WERI-Rb-1 (cell line): ENCODE data around the gene EMC6.

Source experiments
- DNase-seq: peaks from one replicate; pipeline ENCODE4 v3.0.0-alpha.2; 2020
- H3K27ac ChIP-seq: fragments of 250-450 bp; sonication (Bioruptor Pico); 2 replicates; pipeline ENCODE4 v1.5.1; 2020; ENCODE audit warnings: mild to moderate bottlenecking, moderate library complexity
- H3K27me3 ChIP-seq: fragments of 250-450 bp; sonication (Bioruptor Pico); 2 replicates; pipeline ENCODE4 v1.5.1; 2021; ENCODE audit warnings: mild to moderate bottlenecking, low read depth, moderate library complexity; ENCODE audit not compliant: insufficient read depth, severe bottlenecking
- H3K36me3 ChIP-seq: fragments of 250-450 bp; sonication (Bioruptor Pico); 2 replicates; pipeline ENCODE4 v1.5.1; 2020; ENCODE audit warnings: mild to moderate bottlenecking, moderate library complexity
- H3K4me3 ChIP-seq: 2 replicates; pipeline ENCODE4 v1.5.1; 2011; ENCODE audit warnings: low read depth, mild to moderate bottlenecking, control low read depth, low read length
- H3K9me3 ChIP-seq: fragments of 250-450 bp; sonication (Bioruptor Pico); 2 replicates; pipeline ENCODE4 v1.5.1; 2021; ENCODE audit warnings: mild to moderate bottlenecking, moderate library complexity; ENCODE audit not compliant: severe bottlenecking
- TF ChIP-seq, protein P1 (sequence below): IDR thresholded peaks from 2 replicates; pipeline ENCODE4 v1.5.1; 2011; ENCODE audit warnings: low read depth, mild to moderate bottlenecking, control low read depth, inconsistent platforms, low read length

The EMC6 gene

DNA sequence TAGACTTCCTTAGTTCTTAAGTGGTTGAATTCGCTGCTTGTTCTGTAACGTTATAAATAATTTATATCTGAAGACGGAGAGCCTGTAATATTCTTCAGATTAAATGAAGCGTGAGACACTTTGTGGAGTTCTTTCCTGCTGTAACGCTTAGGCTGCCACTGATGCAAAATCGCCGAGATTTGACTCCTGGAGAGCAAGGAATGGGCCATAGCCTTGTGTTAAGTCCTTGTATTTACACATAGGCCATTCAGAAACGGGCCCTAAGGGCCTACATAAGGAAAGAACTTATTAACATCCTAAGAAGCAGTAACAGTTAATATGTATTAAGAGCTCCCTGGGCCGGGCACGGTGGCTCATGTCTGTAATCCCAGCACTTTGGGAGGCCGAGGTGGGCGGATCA lies 936 bp downstream of the EMC6 start:
- no peak for DNase-seq
- Histone ChIP-seq H3K9me3 (no peaks in the 10 kb centered on the region), H3K27me3 (no peaks in the 10 kb centered on the region), H3K4me3 (peak overlapping the region; percentile 80), H3K36me3 (peaks cover 28% of the 10 kb centered on the region), H3K27ac (peak overlapping the region; percentile 91)
- TF ChIP-seq, protein P1, sequence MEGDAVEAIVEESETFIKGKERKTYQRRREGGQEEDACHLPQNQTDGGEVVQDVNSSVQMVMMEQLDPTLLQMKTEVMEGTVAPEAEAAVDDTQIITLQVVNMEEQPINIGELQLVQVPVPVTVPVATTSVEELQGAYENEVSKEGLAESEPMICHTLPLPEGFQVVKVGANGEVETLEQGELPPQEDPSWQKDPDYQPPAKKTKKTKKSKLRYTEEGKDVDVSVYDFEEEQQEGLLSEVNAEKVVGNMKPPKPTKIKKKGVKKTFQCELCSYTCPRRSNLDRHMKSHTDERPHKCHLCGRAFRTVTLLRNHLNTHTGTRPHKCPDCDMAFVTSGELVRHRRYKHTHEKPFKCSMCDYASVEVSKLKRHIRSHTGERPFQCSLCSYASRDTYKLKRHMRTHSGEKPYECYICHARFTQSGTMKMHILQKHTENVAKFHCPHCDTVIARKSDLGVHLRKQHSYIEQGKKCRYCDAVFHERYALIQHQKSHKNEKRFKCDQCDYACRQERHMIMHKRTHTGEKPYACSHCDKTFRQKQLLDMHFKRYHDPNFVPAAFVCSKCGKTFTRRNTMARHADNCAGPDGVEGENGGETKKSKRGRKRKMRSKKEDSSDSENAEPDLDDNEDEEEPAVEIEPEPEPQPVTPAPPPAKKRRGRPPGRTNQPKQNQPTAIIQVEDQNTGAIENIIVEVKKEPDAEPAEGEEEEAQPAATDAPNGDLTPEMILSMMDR, result no peak

DNA sequence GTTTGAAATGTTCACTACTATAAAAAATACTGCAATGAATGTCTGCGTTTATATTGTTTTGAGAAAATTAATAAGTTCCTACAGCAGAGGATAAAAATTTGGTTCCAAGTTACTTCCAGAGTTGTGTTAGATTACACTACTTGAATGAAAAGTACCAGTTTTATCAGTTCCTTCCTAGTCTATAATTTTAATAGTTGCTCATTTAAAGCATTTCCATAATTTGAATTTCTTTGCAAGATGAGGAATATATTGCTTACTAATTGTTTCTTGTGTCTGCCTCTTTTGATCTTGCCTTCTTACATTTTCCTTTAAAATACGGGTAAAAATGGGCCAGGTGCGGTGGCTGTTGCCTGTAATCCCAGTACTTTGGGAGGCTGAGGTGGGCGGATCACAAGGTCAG lies 4.0 kb downstream of the EMC6 start:
- H3K36me3 ChIP-seq, result peaks cover 19% of the 10 kb centered on the region
- H3K27me3 ChIP-seq, result no peaks in the 10 kb centered on the region
- H3K9me3 ChIP-seq, result no peaks in the 10 kb centered on the region
- no peak overlapping the region for H3K4me3 ChIP-seq
- H3K27ac ChIP-seq, result no peak overlapping the region
- TF ChIP-seq, protein P1, result no peak
- DNase-seq, result no peak

DNA sequence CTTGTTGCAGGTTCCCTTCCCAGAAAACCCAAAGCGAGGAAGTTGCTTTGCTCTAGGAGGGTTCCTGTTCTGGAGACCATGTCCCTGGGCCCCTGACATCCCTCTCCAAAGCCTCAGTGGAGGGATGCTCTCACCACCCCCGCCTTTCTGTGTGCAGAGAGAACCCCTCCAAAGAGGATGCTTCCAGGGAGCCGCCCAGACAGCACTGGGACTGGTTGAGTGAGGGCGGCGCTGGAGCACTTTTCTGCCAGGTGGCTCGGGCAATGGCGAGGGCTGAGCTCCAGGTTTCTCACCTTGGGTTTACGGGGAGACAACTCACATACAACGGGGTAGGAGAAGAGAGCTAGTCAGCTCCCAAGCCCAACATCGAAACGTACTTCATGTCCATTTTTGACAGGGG lies 7.3 kb downstream of the EMC6 start:
- no peak for DNase-seq
- Histone ChIP-seq H3K27ac (no peak overlapping the region), H3K36me3 (no peaks in the 10 kb centered on the region), H3K4me3 (no peak overlapping the region), H3K9me3 (no peaks in the 10 kb centered on the region), H3K27me3 (no peaks in the 10 kb centered on the region)
- TF ChIP-seq, protein P1, result no peak

DNA sequence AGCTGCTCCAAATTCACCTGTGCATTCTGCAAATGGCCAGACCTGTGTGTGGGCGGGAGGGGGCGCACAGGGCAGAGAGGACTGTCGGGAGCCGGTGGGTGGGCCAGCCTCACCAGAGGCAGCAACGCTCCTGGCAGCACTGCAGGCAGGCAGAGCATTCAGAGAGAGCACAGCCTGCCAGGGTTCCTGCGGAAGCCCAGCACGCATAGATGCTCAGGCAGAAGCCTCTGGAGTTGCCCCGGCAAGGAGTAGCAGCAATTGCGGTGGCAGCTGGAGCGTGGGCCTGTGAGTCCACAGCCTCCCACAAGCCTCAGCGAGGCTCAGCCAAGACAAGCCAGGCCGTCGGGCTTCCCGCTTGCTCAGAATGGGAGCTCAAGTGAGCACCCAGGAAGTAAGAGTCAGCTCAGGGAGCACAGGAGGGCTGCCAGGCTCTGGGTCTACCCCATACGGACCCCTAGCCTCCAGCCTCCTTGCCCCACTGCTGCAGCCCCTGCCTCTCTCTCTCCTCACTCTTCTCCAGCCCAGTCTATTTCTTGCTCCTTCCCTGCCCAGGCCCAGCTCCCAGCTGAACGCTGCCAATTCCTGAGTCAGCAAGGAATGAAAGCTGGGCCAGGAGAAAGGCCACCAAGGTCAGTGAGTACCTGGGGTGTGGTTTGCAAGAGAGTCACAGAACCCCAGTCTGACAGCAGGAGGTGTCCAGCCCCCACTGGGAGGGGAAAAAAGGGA lies 9.6 kb downstream of the EMC6 start:
- no peak overlapping the region for H3K4me3 ChIP-seq
- no peaks in the 10 kb centered on the region for H3K27me3 ChIP-seq
- TF ChIP-seq, protein P1, result no peak
- H3K36me3 ChIP-seq, result no peaks in the 10 kb centered on the region
- H3K27ac ChIP-seq, result no peak overlapping the region
- H3K9me3 ChIP-seq, result no peaks in the 10 kb centered on the region
- no peak for DNase-seq

DNA sequence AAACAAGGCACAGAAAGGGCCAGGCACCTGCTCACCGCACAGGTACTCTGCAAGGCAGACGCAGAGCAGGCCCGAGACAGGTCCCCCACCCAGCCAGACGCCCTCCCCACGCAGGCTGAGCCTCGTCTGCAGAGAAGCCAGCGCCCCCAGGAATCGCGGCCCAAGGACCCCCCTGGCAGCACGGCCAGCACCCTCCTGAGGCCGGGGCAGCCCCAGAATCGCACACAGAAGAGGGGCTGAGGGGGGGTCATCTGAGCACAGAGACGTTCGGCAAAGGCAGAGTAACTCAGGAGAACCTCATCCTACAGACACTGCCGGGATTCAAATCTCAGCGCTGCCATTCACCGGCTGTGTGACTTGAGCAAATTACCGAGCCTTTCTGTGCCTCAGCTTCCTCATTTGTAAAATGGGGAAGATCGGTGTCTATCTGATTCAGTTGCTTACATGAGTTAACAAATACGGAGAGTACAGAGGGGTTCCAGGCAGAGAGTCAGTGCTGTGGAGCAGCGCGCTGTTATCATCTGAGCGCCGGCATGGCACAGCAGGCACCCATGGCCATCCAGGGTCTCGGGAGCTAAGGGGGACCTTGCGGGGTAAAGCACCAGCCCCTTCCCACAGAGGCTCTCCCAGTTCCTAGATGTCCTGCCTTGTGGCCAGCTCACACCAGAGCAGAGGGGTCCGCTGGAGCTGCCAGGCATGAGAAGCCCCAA lies 10.4 kb downstream of the EMC6 start:
- H3K27ac ChIP-seq, result no peak overlapping the region
- H3K36me3 ChIP-seq, result no peaks in the 10 kb centered on the region
- H3K9me3 ChIP-seq, result no peaks in the 10 kb centered on the region
- no peak for DNase-seq
- TF ChIP-seq, protein P1, result no peak
- H3K27me3 ChIP-seq, result no peaks in the 10 kb centered on the region
- no peak overlapping the region for H3K4me3 ChIP-seq
